ENCODE measurements around the gene CLDN14.

- TF ChIP-seq CTCF (IDR thresholded peaks at IDR 0.05 in 8 of 11, conservative IDR thresholded peaks at IDR 0.05 in 3 of 11) (no peak), POLR2A (IDR thresholded peaks at IDR 0.05) (no peak)
These were observed 981 bp downstream of the CLDN14 start for GRCh38 chr21:36478941-36479340.
